Keratinocyte (primary cell): ENCODE measurements around the gene CFHR3. TPM values are rescaled to one million over a fixed set of nuclear protein-coding genes. Genes with fewer than 3 reads are reported as not detected.

Source experiments
- DNase-seq: peaks from one replicate; pipeline ENCODE4 v3.0.0-alpha.2; 2011; ENCODE audit warnings: low read depth, missing footprints, low spot score
- FAIRE-seq: peaks from 2 replicates; lab custom pipeline; 2011; peaks lifted over from hg19 to GRCh38; lab: Jason Lieb, UNC
- H2AFZ ChIP-seq: 2 replicates; pipeline ENCODE4 v1.6.0; 2012; ENCODE audit warnings: low read length, control low read depth, inconsistent platforms; ENCODE audit not compliant: control insufficient read depth
- H3K27ac ChIP-seq: 2 replicates; pipeline ENCODE4 v1.5.1; 2011; ENCODE audit warnings: low read length; ENCODE audit not compliant: control insufficient read depth, insufficient read depth
- H3K27me3 ChIP-seq: 3 replicates; pipeline ENCODE4 v1.6.0; 2011; ENCODE audit warnings: low read length; ENCODE audit not compliant: control insufficient read depth, insufficient read depth; ENCODE audit errors: extremely low read depth
- H3K36me3 ChIP-seq, 2 experiments: 2 replicates in 1 of 2; 3 replicates in 1 of 2; pipeline ENCODE4 v1.5.1; 2011; ENCODE audit warnings: low read length in 2 of 2, mild to moderate bottlenecking in 1 of 2; ENCODE audit not compliant: control insufficient read depth in 2 of 2, insufficient read depth in 2 of 2; ENCODE audit errors: extremely low read depth in 1 of 2
- H3K4me1 ChIP-seq: 3 replicates; pipeline ENCODE4 v1.5.1; 2011; ENCODE audit warnings: low read length; ENCODE audit not compliant: control insufficient read depth, insufficient read depth; ENCODE audit errors: extremely low read depth
- H3K4me2 ChIP-seq: 3 replicates; pipeline ENCODE4 v1.6.0; 2011; ENCODE audit warnings: low read depth, low read length; ENCODE audit not compliant: control insufficient read depth, insufficient read depth; ENCODE audit errors: extremely low read depth
- H3K4me3 ChIP-seq, 3 experiments: fragments of 200-600 bp in 1 of 3; sonication (generic) in 1 of 3; 2 replicates in 2 of 3; 3 replicates in 1 of 3; pipeline ENCODE4 v1.5.1; 2011 to 2016; ENCODE audit warnings: low read length in 3 of 3, mild to moderate bottlenecking in 3 of 3, control low read depth in 2 of 3, inconsistent platforms in 1 of 3, low read depth in 1 of 3, mixed read lengths in 1 of 3, mixed run types in 1 of 3, moderate library complexity in 1 of 3; ENCODE audit not compliant: control insufficient read depth in 2 of 3, insufficient read depth in 2 of 3; ENCODE audit errors: extremely low read depth in 1 of 3
- H3K79me2 ChIP-seq: 2 replicates; pipeline ENCODE4 v1.6.0; 2012; ENCODE audit warnings: low read length; ENCODE audit not compliant: control insufficient read depth, insufficient read depth
- H3K9ac ChIP-seq: 3 replicates; pipeline ENCODE4 v1.6.0; 2011; ENCODE audit warnings: low read length; ENCODE audit not compliant: control insufficient read depth, insufficient read depth; ENCODE audit errors: extremely low read depth
- H3K9me1 ChIP-seq: 3 replicates; pipeline ENCODE4 v1.6.0; 2011; ENCODE audit warnings: low read length; ENCODE audit not compliant: control insufficient read depth, insufficient read depth; ENCODE audit errors: extremely low read depth
- H3K9me3 ChIP-seq: 2 replicates; pipeline ENCODE4 v1.5.1; 2012; ENCODE audit warnings: low read depth, low read length; ENCODE audit not compliant: control insufficient read depth
- H4K20me1 ChIP-seq: 3 replicates; pipeline ENCODE4 v1.6.0; 2011; ENCODE audit warnings: low read length; ENCODE audit not compliant: control insufficient read depth, insufficient read depth; ENCODE audit errors: extremely low read depth
- EZH2 ChIP-seq: IDR thresholded peaks from one replicate; pipeline ENCODE4 v1.6.1; 2012; ENCODE audit warnings: inconsistent platforms, mild to moderate bottlenecking, low read length, moderate library complexity
- dilution Hi-C: fragments of 300-500 bp; cut with MboI; formaldehyde crosslinking; loops from one replicate; pipeline ENCODE4 v1.7.0; 2020; ENCODE audit warnings: low sequenced_read_pairs; ENCODE audit not compliant: extremely low pct_ligation_motif_present
- polyA plus RNA-seq, 5 experiments: library from polyadenylated mRNA; depleted of rRNA in 3 of 5; stranded (reverse) in 3 of 5; stranded (forward) in 1 of 5; unstranded in 1 of 5; fragments of >200 nt; gene quantifications; 1 replicate in 1 of 5; 2 replicates in 3 of 5; 3 replicates in 1 of 5; pipeline versions ENCODE4 v1.2.1 to v1.2.3, GENCODE V29; 2011 to 2012; ENCODE audit warnings: missing spikeins in 2 of 5, low read depth in 1 of 5, low replicate concordance in 1 of 5
- TF ChIP-seq, protein P1 (sequence below), 3 experiments: IDR thresholded peaks in 1 of 3; conservative IDR thresholded peaks in 1 of 3; optimal IDR thresholded peaks in 1 of 3; 2 replicates in 2 of 3; 3 replicates in 1 of 3; pipeline versions ENCODE3 to v1.5.1; 2011; ENCODE audit warnings: low read length in 3 of 3, mild to moderate bottlenecking in 3 of 3, moderate library complexity in 2 of 3, control low read depth in 1 of 3, inconsistent platforms in 1 of 3; ENCODE audit not compliant: insufficient read depth in 2 of 3; ENCODE audit errors: extremely low read depth in 1 of 3

Gene CFHR3
- polyA plus RNA-seq, 1 donor (not counting 4 experiments of a cell fraction or from before 2014, with no cell fraction given), result not detected

DNA sequence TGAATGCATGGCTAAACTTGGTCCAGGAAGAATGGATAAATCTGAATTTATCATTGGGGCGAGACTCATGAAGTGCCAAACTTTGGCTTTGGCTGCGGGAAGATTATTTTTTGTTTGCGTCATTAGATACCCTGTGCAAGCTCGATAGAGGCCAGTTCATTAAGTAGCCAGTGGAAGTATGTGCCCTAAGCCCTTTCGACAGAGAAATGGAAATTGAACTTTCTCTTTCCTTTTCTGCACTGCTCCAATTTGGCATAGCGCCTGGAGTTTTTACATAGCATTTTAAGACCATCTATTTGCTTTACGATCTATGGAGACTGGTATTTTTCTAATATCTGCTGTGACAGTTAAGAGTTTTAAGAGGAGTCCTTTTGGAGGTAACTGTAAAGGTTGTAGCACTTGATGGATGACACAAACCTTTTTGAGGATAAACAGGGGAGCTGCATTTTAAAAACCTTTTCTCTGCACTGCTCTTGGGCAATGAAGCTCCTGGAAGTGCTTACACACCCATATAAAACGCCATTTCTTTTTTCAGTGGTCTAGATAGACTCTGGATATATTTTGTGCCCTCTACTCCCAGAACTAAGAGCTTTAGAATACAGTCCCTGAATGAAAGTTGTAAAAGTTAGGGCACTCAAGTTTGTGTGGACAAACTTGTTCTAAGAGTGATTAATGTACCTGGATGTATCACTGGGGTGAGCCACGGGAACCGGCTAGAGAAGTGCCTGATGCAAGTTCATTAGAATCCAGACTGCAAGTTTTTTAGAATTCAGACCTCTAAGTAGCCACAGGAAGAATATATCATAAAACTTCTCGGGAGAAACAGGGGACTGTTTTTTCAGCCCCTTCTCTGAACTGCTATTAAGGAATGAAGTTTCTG, 41.3 kb upstream of the CFHR3 start:
- no peak for TF ChIP-seq EZH2
- TF ChIP-seq, protein P1, sequence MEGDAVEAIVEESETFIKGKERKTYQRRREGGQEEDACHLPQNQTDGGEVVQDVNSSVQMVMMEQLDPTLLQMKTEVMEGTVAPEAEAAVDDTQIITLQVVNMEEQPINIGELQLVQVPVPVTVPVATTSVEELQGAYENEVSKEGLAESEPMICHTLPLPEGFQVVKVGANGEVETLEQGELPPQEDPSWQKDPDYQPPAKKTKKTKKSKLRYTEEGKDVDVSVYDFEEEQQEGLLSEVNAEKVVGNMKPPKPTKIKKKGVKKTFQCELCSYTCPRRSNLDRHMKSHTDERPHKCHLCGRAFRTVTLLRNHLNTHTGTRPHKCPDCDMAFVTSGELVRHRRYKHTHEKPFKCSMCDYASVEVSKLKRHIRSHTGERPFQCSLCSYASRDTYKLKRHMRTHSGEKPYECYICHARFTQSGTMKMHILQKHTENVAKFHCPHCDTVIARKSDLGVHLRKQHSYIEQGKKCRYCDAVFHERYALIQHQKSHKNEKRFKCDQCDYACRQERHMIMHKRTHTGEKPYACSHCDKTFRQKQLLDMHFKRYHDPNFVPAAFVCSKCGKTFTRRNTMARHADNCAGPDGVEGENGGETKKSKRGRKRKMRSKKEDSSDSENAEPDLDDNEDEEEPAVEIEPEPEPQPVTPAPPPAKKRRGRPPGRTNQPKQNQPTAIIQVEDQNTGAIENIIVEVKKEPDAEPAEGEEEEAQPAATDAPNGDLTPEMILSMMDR (optimal IDR thresholded peaks at IDR 0.05 in 1 of 3, IDR thresholded peaks at IDR 0.05 in 1 of 3, conservative IDR thresholded peaks at IDR 0.05 in 1 of 3; ENCODE audit: extremely low read depth in 1 of 3, insufficient read depth in 2 of 3, low read length in 3 of 3), result no peak
- no peaks in the 10 kb centered on the region for H4K20me1 ChIP-seq
- H3K9me3 ChIP-seq, result no peaks in the 10 kb centered on the region
- H3K4me2 ChIP-seq, result no peak overlapping the region
- no peaks in the 10 kb centered on the region for H3K4me1 ChIP-seq
- no peak for DNase-seq
- H3K27me3 ChIP-seq, result no peaks in the 10 kb centered on the region
- no peak for FAIRE-seq
- H2AFZ ChIP-seq, result no peak overlapping the region
- H3K9ac ChIP-seq, result no peak overlapping the region
- no peak overlapping the region for H3K27ac ChIP-seq
- no peak overlapping the region for H3K4me3 ChIP-seq
- no peaks in the 10 kb centered on the region for H3K9me1 ChIP-seq
- dilution Hi-C loops, result no loop called here
- no peaks in the 10 kb centered on the region for H3K79me2 ChIP-seq
- H3K36me3 ChIP-seq, result no peaks in the 10 kb centered on the region

DNA sequence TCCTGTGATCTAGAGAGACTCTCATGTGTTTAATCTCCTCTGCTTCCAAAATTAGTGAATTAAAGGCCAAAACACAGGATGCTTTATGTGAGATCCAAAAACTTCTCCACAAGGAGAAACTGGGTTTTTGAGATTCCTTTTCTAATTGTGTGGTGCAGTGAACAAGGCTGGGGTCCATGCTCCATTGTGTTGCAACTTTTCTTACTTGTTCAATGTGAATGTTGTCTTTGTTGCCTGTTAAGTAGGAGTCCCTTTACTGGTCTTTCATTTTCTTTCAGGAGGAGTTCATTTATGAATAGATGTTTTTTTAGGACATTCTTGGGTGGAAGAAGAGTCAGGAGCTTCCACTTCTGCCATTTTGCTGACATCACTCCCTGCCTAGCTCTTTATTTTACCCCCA, 40.6 kb upstream of the CFHR3 start:
- Histone ChIP-seq H3K27me3 (no peaks in the 10 kb centered on the region), H2AFZ (no peak overlapping the region), H3K27ac (no peak overlapping the region), H3K79me2 (no peaks in the 10 kb centered on the region), H4K20me1 (no peaks in the 10 kb centered on the region), H3K9me1 (no peaks in the 10 kb centered on the region), H3K4me2 (no peak overlapping the region), H3K4me1 (no peaks in the 10 kb centered on the region), H3K4me3 (no peak overlapping the region), H3K9ac (no peak overlapping the region), H3K36me3 (no peaks in the 10 kb centered on the region), H3K9me3 (no peaks in the 10 kb centered on the region)
- no peak for DNase-seq
- TF ChIP-seq, protein P1 (optimal IDR thresholded peaks at IDR 0.05 in 1 of 3, IDR thresholded peaks at IDR 0.05 in 1 of 3, conservative IDR thresholded peaks at IDR 0.05 in 1 of 3; ENCODE audit: extremely low read depth in 1 of 3, insufficient read depth in 2 of 3, low read length in 3 of 3), result no peak
- no peak for TF ChIP-seq EZH2
- dilution Hi-C loops, result no loop called here
- no peak for FAIRE-seq
